OCI-LY3 (cell line): ENCODE data around the gene ESRRB.

Experiments
- H2AFZ ChIP-seq: fragments of 200-600, 300-600 bp; shearing (Covaris generic); 2 replicates; pipeline ENCODE4 v1.6.0; 2014; ENCODE audit warnings: antibody characterized with exemption, low read depth, low read length
- H3K27ac ChIP-seq: fragments of 200-600, 300-600 bp; sonication (generic); 2 replicates; pipeline ENCODE4 v1.5.1; 2014; ENCODE audit warnings: mild to moderate bottlenecking, low read length, moderate library complexity, mixed read lengths
- H3K27me3 ChIP-seq: fragments of 200-600, 300-600 bp; sonication (generic); 2 replicates; pipeline ENCODE4 v1.6.1; 2014; ENCODE audit warnings: low read depth, low read length, mixed read lengths
- H3K36me3 ChIP-seq: fragments of 200-600, 300-600 bp; sonication (generic); replicated peaks from 2 replicates; pipeline ENCODE3; 2014; ENCODE audit warnings: low read depth, low read length, mixed read lengths
- H3K4me1 ChIP-seq: fragments of 300-600, 200-600 bp; sonication (generic); 2 replicates; pipeline ENCODE4 v1.6.1; 2014; ENCODE audit warnings: low read length, mixed read lengths
- H3K4me2 ChIP-seq: fragments of 200-600, 300-600 bp; sonication (generic); 2 replicates; pipeline ENCODE4 v1.6.1; 2014; ENCODE audit warnings: low read length, mixed read lengths
- H3K4me3 ChIP-seq: fragments of 300-600, 200-600 bp; sonication (generic); 2 replicates; pipeline ENCODE4 v1.5.1; 2014; ENCODE audit warnings: antibody characterized with exemption, mild to moderate bottlenecking, low read length, moderate library complexity
- H3K79me2 ChIP-seq: fragments of 300-600, 200-600 bp; shearing (Covaris generic); 2 replicates; pipeline ENCODE4 v1.6.1; 2014; ENCODE audit warnings: mild to moderate bottlenecking, low read length, mixed read lengths
- H3K9ac ChIP-seq: fragments of 300-600, 200-600 bp; shearing (Covaris generic); 2 replicates; pipeline ENCODE4 v1.6.0; 2014; ENCODE audit warnings: mild to moderate bottlenecking, low read length, moderate library complexity
- H3K9me3 ChIP-seq: fragments of 200-600, 300-600 bp; shearing (Covaris generic); 2 replicates; pipeline ENCODE4 v1.6.1; 2014; ENCODE audit warnings: low read length, mixed read lengths; ENCODE audit not compliant: insufficient read depth
- H4K20me1 ChIP-seq: fragments of 200-600, 300-600 bp; sonication (generic); 2 replicates; pipeline ENCODE4 v1.6.1; 2016; ENCODE audit warnings: low read length, mixed read lengths; ENCODE audit not compliant: insufficient read depth
- EZH2phosphoT487 ChIP-seq: fragments of 200-600 bp; shearing (Covaris generic); IDR thresholded peaks from 2 replicates; pipeline ENCODE4 v1.6.1; 2018; ENCODE audit warnings: antibody characterized with exemption, mixed run types, low read depth
- TF ChIP-seq, protein P1 (sequence below): fragments of 200-600, 300-600 bp; sonication (generic); IDR thresholded peaks from 2 replicates; pipeline ENCODE4 v1.5.1; 2014; ENCODE audit warnings: antibody characterized with exemption, low read length, low read depth

The ESRRB gene

DNA sequence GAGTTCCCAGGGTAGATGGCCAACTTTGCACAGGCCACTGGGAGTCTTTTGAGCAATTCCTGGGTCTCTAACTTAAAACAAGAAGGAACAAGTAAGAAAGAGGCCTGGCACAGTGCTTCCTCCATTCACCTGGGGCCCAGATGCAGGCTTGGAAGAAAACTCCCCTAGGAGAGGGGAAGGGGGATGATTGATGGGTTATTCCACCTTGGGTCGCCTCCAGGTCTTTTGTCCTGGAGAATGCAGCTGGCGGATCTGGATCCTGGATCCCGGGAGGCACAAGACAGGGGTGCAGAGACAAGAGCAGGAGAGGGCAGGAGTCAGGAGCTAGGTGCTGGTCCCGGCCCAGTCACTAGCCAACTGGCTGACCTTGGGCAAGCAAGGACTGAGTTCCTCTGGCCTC, 74.5 kb downstream of the ESRRB start:
- H3K9ac ChIP-seq: no peak overlapping the region
- no peak overlapping the region for H3K27ac ChIP-seq
- H3K79me2 ChIP-seq: no peaks in the 10 kb centered on the region
- H3K4me2 ChIP-seq: no peak overlapping the region
- no peak overlapping the region for H3K4me3 ChIP-seq
- no peaks in the 10 kb centered on the region for H4K20me1 ChIP-seq
- no peaks in the 10 kb centered on the region; the same call in 1 of the 2 replicates for H3K27me3 ChIP-seq
- H3K4me1 ChIP-seq: no peaks in the 10 kb centered on the region
- no peaks in the 10 kb centered on the region for H3K9me3 ChIP-seq
- no peak overlapping the region for H2AFZ ChIP-seq
- TF ChIP-seq EZH2phosphoT487: no peak
- no peaks in the 10 kb centered on the region for H3K36me3 ChIP-seq

DNA sequence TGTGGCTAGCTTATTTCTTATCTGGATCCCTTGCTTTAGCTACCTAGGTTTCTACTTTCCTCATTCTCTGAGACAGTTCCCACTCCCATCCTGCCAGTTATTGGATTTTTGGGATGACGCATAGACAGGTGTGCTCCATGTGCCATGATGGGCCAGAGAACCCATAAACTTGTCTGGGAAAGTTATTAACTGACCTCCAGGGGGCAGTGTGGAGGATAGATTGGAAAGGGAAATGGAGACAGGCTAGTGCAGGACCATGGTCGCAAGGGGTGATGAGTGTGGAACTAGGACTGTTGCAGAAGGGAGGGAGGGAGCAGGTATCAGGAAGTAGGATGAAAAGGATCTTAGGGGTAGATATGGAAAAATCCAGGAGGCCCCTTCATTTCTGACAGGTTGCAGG, 80.3 kb downstream of the ESRRB start:
- no peaks in the 10 kb centered on the region for H3K79me2 ChIP-seq
- H3K36me3 ChIP-seq: no peaks in the 10 kb centered on the region
- no peaks in the 10 kb centered on the region for H3K27me3 ChIP-seq
- H3K9me3 ChIP-seq: no peaks in the 10 kb centered on the region
- H3K9ac ChIP-seq: no peak overlapping the region
- no peaks in the 10 kb centered on the region for H4K20me1 ChIP-seq
- no peak overlapping the region for H2AFZ ChIP-seq
- TF ChIP-seq, protein P1, sequence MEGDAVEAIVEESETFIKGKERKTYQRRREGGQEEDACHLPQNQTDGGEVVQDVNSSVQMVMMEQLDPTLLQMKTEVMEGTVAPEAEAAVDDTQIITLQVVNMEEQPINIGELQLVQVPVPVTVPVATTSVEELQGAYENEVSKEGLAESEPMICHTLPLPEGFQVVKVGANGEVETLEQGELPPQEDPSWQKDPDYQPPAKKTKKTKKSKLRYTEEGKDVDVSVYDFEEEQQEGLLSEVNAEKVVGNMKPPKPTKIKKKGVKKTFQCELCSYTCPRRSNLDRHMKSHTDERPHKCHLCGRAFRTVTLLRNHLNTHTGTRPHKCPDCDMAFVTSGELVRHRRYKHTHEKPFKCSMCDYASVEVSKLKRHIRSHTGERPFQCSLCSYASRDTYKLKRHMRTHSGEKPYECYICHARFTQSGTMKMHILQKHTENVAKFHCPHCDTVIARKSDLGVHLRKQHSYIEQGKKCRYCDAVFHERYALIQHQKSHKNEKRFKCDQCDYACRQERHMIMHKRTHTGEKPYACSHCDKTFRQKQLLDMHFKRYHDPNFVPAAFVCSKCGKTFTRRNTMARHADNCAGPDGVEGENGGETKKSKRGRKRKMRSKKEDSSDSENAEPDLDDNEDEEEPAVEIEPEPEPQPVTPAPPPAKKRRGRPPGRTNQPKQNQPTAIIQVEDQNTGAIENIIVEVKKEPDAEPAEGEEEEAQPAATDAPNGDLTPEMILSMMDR: peak; percentile 69
- TF ChIP-seq EZH2phosphoT487: no peak
- H3K4me2 ChIP-seq: no peak overlapping the region
- no peak overlapping the region for H3K4me3 ChIP-seq
- no peak overlapping the region for H3K27ac ChIP-seq
- H3K4me1 ChIP-seq: no peaks in the 10 kb centered on the region

DNA sequence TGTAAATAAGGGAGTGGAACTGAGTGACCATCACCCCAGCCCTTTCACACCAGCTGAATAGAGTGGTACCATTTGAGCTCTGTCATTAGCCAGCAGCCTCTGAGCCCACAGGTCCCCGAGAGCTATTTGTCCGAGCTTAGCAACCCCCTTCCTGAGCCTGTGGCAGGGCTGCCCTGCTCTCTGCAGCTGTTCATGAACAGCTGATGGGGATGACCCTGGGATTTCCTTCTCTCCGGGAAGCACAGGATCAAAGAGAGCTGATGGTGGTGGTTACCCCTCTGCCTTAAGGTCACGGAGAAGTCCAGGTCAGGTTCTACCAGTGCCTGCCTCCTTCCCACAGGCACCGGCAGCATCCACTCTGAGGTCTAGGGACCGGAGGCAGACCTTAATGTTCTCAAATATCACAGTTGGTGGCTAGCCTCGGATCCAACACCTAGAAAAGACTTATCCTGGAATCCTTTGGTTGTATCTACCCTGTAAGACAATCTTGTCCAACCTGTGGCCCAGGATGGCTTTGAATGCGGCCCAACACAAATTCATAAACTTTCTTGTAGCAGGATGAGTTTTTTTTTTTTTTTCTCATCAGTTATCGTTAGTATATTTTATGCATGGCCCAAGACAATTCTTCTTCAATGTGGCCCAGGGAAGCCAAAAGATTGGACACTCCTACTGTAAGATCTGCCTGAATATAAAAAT, 81.1 kb downstream of the ESRRB start:
- Histone ChIP-seq H3K27ac (no peak overlapping the region), H3K4me3 (no peak overlapping the region), H3K79me2 (no peaks in the 10 kb centered on the region), H4K20me1 (no peaks in the 10 kb centered on the region), H3K36me3 (no peaks in the 10 kb centered on the region), H3K9ac (no peak overlapping the region), H2AFZ (no peak overlapping the region), H3K4me2 (no peak overlapping the region), H3K27me3 (no peaks in the 10 kb centered on the region), H3K9me3 (no peaks in the 10 kb centered on the region), H3K4me1 (no peaks in the 10 kb centered on the region)
- TF ChIP-seq EZH2phosphoT487: no peak
- TF ChIP-seq, protein P1: no peak

DNA sequence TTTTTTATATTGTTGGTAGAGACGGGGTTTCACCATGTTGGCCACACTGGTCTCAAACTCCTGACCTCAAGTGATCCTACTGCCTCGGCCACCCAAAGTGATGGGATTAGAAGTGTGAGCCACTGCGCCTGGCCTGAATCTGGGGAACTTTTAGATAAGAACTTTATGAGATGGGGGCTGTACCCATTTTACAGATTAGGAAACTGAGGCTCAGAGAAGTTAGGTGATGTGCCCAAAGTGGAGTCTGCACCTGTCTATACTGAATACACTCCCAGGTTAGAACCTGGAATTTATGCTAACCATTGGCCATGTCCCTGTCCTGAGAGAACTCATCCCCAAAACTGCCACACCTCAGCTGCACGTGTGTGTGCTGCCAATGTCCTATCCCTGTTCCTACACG, 81.9 kb downstream of the ESRRB start:
- no peak overlapping the region for H3K27ac ChIP-seq
- H3K36me3 ChIP-seq: no peaks in the 10 kb centered on the region
- no peaks in the 10 kb centered on the region for H4K20me1 ChIP-seq
- no peak overlapping the region for H3K9ac ChIP-seq
- H3K4me1 ChIP-seq: no peaks in the 10 kb centered on the region
- no peaks in the 10 kb centered on the region for H3K79me2 ChIP-seq
- no peaks in the 10 kb centered on the region for H3K9me3 ChIP-seq
- H3K27me3 ChIP-seq: no peaks in the 10 kb centered on the region
- H3K4me3 ChIP-seq: no peak overlapping the region
- H3K4me2 ChIP-seq: no peak overlapping the region
- H2AFZ ChIP-seq: no peak overlapping the region
- TF ChIP-seq EZH2phosphoT487: no peak
- TF ChIP-seq, protein P1: no peak
